NCI-H1436 (cell line): ENCODE results near the gene MEGF6.
"Not testable (repeated sequence)": the region's sequence is repeated elsewhere in the genome, so short reads cannot be mapped to it uniquely, and the experiment has no call there.

Source experiments
- DNase-seq: peaks from one replicate; lab custom pipeline; 2025; lab: John Stamatoyannopoulos, UW

MEGF6 gene

GRCh38 chr1:3593334-3593733 is 18.0 kb downstream of the MEGF6 start:
- peak; percentile 16 for DNase-seq

GRCh38 chr1:3590951-3591865 is 20.1 kb downstream of the MEGF6 start:
- no peak for DNase-seq

- no peak for DNase-seq
Measured at GRCh38 chr1:3590139-3590763, 21.1 kb downstream of the MEGF6 start.

GRCh38 chr1:3588395-3588794 is 22.9 kb downstream of the MEGF6 start:
- DNase-seq, result no peak

- no peak for DNase-seq
Measured at GRCh38 chr1:3586986-3587759, 24.1 kb downstream of the MEGF6 start.

DNA sequence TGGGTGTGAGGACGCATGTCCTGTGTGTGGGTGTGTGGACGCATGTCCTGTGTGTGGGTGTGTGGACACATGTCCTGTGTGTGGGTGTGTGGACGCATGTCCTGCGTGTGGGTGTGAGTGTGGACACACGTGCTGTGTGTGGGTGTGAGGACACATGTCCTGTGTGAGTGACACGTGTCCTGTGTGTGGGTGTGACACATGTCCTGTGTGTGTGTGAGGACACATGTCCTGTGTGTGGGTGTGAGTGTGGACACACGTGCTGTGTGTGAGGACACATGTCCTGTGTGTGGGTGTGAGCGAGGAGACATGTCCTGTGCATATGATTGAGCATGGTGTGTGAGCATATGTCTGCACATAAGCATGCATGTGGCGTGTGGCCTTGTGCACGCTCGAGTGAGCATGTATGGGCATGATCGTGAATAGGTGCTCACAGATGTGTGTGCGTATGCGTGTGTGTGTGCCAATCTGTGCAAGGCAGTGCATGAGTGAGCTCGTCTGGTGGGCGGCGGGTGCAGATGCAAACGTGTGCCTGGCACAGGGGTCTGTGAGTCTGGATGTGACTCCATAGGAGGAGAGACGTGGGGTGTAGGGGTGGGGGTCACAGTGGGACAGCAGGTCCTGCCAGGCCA is 25.3 kb downstream of the MEGF6 start:
- DNase-seq, result no peak

- DNase-seq, result not testable (repeated sequence)
Measured at GRCh38 chr1:3585353-3585868, 25.9 kb downstream of the MEGF6 start.

GRCh38 chr1:3584915-3585314 is 26.4 kb downstream of the MEGF6 start:
- no peak for DNase-seq

- not testable (repeated sequence) for DNase-seq
Measured at GRCh38 chr1:3583751-3584150, 27.6 kb downstream of the MEGF6 start.

GRCh38 chr1:3581296-3582036 is 29.8 kb downstream of the MEGF6 start:
- no peak for DNase-seq

DNA sequence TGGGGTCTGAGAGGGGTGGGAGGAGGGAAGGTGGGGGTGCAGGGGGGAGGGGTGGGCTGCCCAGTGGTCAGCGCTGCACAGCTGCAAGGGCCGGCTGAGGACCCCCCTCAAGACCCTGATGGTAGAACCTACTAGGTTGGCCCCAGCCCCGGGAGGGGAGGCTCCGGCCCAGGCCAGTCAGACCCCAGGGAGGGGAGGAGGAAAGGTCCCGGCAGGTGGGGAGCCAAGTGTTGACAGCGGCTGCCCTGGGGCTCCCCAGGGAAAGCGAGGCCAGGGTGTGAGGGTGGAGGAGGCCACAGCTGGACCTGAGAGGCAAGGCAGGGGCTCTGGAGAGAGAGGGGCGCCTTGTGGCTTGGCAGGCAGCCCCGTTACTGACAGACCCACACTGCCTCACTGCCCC is 31.1 kb downstream of the MEGF6 start:
- no peak for DNase-seq

DNA sequence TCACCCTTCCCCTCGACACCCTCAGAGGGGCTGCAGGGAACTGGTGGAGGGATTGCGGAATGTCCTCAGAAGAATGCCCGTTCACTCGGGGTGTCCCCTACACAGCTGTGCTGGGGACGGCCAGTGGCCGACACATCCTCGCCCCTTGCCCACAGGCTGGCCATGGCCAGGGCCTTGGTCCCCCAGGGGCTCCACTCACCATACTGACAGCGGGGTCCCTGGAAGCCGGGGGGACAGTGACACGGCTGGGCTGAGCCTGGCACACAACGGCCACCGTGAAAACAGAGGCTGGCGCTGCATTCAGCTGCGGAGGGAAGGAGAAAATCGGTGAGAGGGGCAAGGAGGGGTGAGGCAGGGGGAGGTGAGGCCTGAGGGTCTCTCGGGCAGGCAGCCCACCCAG is 31.7 kb downstream of the MEGF6 start:
- no peak for DNase-seq

DNA sequence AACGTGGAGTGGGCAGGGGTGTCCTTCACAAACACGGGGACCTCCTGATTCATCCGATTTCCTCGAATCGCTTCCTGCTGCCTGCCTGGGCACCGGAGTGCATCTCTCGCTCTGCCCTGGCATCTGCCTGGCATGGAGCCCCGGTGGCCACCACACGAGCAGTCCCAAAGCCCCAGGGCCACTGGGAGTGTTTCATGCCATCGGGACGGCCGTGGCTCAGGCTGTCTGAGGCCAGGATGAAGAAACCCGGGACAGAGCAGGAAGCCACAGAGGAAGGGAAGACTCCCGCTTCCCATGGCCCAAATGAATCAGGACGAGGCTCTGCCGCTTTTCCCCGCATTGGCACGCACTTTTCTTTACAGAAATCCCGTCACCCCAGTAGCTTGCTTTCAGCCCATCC is 32.4 kb downstream of the MEGF6 start:
- DNase-seq, result no peak

- no peak for DNase-seq
Measured at GRCh38 chr1:3578433-3578805, 32.9 kb downstream of the MEGF6 start.

- DNase-seq, result no peak
Measured at GRCh38 chr1:3577711-3578432, 33.4 kb downstream of the MEGF6 start.

- peak; percentile 63 for DNase-seq
Measured at GRCh38 chr1:3577300-3577699, 34.0 kb downstream of the MEGF6 start.

GRCh38 chr1:3575993-3576392 is 35.3 kb downstream of the MEGF6 start:
- DNase-seq, result no peak

- not testable (repeated sequence) for DNase-seq
Measured at GRCh38 chr1:3575515-3575914, 35.8 kb downstream of the MEGF6 start.

DNA sequence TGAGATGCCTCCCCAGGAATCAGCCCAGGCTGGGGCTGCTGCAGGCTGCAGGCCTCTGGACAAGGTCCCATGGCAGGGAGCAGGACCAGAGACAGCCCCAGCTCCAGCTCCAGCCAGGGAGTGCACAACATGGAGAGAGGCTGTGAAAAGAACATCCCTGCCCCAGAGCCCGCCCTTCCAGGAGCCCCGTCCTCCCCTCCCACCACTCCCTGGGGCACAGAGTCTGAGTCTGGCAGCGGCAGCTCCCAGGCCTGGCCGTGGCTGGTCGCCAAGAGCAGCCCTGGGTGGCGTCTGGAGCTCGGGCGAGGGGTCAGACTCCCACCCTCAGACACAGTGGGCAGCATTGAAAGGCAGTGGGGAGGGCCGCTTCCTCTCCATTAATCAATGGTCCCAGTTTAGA is 37.8 kb downstream of the MEGF6 start:
- no peak for DNase-seq

DNA sequence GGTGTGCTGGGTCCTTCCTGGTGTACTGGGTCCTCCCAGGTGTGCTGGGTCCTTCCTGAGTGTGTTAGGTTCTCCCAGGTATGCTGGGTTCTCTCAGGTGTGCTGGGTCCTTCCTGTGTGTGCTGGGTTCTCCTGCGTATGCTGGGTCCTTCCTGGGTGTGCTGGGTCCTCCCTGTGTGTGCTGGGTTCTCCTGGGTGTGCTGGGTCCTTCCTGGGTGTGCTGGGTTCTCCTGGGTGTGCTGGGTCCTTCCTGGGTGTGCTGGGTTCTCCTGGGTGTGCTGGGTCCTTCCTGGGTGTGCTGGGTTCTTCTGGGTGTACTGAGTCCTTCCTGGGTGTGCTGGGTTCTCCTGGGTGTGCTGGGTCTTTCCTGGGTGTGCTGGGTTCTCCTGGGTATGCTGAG is 38.7 kb downstream of the MEGF6 start:
- not testable (repeated sequence) for DNase-seq

DNA sequence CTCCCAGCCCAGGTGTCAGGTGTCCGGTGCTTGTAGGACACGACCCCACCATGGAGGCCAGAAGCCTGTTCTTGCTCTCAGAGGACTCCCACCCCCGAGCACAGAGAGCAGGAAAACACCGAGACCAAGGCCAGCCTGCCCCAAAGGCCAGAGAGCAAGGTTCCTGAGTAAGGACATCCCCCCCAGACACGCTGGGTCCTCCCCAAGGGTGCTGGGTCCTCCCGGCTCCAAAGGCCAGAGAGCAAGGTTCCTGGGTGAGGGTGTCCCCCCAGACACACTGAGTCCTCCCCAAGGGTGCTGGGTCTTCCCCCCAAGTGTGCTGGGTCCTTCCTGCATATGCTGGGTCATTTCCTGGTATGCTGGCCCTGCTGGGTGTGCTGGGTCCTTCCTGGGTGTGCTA is 40.0 kb downstream of the MEGF6 start:
- DNase-seq, result no peak
